NB4 (cell line): ENCODE results near the gene PBX1.

ENCODE experiments used
- CTCF ChIP-seq: IDR thresholded peaks from one replicate; pipeline ENCODE4 v1.5.1; 2012; ENCODE audit warnings: low read depth, low read length
- MAX ChIP-seq: IDR thresholded peaks from 2 replicates; pipeline ENCODE4 v1.6.1; 2011; ENCODE audit warnings: low read depth, low read length
- MYC ChIP-seq: IDR thresholded peaks from 2 replicates; pipeline ENCODE4 v1.6.1; 2011; ENCODE audit warnings: low read depth, low read length
- POLR2A ChIP-seq: IDR thresholded peaks from 2 replicates; pipeline ENCODE4 v1.6.1; 2011; ENCODE audit warnings: mild to moderate bottlenecking; ENCODE audit not compliant: insufficient read length; ENCODE audit errors: extremely low read depth

- TF ChIP-seq CTCF, result no peak
- TF ChIP-seq POLR2A, result no peak
- TF ChIP-seq MAX, result no peak
- no peak for TF ChIP-seq MYC
Observed at GRCh38 chr1:164856381-164856780, 297.4 kb downstream of the PBX1 start.
